HCEC 1CT (cell line): ENCODE measurements around the gene RBM44.

Experiments used
- DNase-seq: peaks from one replicate; pipeline ENCODE4 v3.0.0-alpha.2; 2017

Gene RBM44

DNA sequence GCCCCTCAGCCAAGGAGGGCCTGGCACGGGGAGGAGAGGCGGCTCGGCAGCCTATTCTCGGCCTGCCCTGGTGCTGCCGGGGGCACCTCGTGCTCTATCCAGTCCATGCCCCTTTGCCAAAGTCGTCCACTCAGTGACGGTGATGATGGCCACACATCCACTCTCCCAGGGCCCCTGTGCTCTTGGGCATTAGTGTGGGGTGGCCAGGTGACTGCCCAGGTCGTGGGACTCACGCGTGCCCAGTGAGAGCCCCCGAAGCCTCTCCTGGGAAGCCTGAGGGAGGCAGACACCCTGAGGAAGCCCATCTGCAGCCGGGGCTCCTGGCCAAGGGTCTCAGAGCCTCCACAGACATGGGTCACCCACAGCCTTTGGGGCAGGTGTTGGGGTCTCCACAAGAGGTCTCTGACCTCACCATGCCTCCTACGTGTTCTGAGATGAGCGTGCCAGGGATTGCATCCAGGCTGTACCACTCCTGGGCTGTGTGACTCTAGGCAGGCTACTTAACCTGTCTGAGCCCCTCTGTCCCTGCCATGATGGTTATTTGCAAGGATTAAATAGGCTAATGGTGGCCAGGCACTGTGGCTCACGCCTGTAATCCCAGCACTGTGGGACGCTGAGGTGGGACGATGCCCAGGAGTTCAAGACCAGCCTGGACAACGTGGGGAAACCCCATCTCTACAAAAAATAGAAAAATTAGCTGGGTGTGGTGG, 73.8 kb downstream of the RBM44 start:
- DNase-seq, result no peak

DNA sequence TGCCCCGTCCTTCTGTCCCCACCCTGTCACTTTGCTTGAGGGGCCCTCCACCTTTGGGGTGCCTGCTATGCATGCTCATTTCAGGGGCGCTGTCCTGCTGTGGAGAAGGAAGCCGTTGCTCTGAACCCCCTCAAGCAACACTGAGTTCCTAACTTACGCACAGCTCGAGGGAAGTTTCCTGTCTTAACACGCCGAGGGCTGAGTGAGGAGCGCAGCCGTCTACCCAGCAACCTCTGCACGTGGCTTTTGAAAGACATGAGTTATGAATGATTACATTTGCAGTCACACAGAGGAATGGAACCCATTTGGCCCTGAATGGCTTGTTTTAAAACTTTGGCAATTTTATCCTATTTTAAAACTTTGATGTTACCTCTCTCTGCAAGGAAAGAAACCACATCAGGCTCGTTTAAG, 74.8 kb downstream of the RBM44 start:
- DNase-seq, result no peak

DNA sequence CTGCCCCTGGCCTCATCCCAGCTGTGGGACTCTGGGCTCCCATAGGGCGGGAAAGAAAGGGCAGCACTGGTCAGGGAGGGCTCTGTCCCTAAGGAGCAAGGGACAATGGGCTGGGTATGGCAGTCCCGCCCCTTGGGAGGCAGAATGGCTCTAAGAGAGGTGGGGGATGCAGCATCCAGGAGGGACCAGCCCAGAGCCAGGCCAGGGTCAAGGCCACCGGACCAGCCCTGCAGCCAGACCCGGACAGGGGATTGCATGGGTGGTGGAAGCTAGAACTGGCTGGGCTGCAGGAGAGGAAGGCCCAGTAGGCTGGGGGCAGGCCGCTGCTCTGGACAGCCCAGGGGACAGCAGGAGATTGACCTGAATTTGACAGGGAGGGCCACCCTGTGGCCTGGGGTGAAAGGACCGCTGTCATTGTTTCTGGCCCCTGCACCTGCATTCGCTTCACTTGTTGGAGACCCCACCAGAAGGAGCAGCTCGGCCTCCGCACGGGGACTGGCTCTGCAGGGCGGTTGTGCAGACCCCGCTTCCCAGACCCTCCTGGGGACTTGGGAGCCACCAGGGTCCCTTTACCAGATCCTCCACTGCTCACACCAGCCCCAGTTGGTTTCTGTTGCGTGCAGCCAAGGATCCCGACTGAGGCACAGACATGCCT, 75.4 kb downstream of the RBM44 start:
- DNase-seq, result no peak

DNA sequence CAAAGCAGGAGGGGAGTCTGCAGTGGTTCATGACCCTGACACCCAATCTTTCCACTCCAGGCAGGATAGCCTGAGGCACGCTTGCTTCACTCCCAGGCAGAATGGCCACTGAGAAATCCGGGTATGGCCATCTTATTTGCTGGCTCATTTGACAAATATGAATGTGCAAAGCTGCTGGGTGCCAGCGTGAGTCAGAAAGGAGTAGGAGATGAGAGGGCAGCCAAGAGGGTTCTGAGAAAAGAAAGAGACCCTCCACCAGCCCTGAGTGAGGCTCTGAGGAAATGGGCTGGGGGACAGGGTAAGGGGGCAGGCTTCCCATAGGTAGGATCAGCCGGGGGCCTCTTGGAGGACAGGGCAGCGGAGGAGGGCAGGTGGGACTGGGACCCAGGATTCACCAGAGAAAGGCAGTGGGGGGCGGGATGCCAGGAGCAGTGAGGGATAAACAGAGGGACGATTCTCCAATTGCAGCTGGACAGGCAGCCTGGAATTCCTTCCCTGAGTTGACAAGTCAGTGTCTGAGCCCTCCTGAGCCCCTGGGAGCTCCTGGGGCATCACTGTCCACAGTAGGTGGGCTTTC, 76.1 kb downstream of the RBM44 start:
- peak; percentile 70 for DNase-seq

DNA sequence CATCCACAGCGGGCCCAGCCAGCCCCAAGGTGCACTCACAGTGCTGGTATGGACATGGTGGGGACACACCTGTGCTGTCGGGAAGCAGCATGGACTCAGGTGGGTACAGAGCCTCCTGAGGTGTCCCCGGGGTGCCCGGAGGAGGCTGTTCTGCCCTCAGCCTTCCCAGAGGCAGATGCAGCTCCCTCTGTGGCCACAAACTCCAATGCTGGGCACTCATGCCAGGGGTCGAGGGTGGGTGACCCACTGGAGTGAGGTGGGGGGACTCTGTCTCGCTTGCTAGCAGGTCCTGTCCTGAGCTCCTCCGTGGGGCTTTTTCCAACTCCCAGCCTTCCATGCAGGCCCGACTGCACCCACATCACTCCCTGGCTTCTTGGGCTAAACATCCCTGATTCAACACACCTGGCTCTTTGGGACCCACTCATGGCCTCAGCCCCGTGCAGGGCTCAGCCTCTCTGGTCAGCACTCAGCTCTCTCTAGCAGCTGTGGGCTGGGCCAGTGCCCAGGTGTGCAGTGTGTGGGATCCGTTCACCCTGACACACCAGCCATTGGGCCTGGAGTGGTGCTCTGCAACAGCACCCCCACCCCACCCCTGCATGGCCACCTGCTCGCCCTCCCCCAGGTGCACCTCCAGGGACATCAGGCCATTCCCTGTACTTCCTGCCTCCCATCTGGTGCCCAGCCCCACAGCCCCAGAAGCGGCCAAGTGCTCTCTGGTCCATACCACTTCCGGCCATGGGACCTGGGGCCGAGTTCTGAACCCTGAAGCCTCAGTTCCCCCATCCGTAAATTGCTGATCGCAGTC, 76.9 kb downstream of the RBM44 start:
- DNase-seq, result no peak

DNA sequence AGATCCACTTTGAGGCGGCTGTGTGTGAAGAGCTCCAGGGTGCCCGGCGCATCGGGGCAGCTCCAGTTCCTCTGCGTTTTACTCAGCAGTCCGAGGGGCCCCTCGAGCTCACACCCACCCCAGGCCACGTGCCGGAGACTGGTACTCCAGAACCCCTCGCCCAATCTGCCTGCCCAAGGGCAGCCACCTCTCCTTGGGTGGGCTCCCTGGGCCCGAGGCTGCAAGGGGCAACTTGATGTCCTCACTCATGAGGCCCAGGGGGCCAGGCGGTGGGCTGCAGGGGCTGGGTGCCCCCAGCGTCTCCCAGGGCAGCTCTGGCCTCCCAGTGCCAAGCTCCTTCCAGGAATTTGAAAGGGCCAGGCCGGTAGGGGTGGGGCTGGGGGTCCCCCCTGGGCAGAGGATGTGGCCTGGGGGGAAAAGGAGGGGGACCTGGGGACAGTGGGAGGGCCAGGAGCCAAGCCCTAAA, 77.5 kb downstream of the RBM44 start:
- no peak for DNase-seq

DNA sequence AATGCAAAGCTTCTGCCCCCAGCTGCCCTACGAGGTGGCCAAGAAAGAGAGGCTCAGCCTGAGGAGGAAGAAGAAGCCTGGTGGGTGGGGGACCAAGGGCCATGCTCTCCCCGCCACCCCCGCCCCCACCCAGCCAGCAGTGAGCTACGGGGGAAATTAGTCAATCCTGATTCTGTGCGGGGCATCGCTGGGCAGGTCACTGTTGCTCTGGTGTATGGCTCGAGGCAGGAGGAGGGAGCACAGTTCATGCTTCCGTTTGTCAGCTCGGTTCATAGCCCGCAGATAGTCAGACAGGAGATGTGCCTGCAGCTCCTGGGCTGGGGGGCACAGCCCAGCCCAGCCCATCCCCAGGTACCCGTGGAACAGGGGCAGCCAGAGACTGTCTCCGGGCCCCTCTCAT, 78.0 kb downstream of the RBM44 start:
- DNase-seq, result no peak

DNA sequence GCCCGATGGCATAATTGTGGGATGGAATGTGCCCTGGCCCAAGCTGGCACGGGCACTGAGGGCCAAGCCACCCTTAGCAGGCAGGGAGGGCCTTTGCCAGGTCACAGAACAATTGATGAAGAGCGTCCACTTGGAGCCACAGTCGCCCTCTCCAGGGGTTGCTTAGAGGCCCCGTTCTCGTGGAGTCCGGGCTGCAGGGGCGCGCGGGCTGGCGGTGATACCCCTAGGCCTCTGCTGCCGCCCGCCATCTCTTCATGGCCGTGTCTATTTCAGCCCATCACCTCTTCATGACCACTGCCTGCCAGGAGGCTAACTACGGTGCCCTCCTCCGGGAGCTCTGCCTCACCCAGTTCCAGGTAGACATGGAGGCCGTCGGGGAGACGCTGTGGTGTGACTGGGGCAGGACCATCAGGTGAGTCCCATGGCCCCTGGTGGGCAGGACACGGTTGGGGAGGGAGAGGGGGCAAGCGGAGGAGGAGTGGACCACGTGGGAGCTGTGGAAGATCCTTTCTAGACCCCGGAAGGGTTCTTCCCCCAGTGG, 78.4 kb downstream of the RBM44 start:
- no peak for DNase-seq

DNA sequence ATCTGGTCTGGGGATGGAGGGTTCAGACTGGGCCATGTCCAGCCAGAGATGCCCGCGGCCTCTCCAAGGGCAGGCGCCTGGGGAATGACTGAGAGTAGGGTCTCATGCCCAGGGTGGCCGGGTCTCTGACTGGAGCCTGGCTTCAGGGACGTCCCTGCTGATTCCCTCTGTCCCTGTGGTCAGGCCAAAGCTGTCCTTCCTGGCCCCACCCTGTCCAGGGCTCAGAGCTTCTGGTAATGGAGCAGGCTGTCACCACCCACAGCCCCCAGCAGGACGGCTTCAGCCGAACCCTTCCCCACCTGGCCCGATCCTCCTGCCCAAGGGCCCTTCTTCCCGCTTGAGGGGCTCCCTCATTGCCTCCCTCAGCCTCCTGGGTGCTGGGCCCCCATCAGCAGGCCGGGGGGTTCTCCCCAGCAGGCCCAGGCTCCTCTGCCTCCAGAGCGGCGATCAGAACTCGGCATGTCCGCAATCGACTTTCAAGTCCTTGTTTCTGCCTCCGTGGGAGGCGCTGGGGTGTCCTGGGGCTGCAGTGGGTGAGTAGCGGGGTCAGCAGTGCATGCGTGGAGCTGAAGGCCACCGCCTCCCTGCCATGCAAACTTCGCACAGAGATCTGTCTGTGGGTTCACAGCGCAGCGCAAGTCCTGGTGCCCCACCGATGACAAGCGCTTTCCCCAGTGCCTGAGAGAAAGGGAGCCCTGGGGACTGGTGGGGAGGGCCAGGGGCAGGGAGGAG, 79.2 kb downstream of the RBM44 start:
- no peak for DNase-seq

DNA sequence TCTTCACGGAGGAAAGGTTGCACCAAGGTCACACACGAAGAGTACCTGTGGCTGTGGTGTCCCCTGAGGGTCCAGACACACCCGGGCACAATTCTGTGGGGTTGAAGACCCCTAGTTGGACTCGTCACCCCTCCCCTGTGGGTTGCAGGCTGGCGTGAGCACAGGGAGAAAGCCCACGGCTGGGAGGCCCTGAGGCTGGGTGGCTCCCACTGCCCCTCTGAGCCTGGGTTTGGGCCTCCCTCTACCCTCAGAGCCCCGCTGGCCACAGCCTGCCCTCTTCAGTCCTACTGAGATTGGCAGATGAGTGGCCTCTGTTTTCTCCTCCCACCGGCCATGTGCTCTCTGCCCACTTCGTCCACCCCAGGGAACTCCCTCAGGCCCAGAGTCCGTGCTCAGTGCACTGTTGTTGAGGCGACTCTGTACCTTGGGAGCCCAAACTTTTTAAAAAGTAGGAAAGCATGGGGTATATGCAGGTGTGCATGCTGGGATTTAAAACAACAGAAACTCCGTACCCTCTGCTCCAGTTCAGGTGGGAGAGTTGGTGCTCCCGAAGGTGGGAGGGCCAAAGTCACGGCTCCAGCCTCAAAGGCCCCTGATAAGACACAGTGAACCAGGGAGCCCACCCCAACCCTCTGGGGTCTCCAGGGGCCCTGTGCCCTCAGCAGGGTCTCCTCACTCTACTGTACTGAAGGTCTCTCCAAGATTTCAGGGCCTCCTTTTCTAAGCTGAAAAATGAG, 79.9 kb downstream of the RBM44 start:
- DNase-seq, result no peak

DNA sequence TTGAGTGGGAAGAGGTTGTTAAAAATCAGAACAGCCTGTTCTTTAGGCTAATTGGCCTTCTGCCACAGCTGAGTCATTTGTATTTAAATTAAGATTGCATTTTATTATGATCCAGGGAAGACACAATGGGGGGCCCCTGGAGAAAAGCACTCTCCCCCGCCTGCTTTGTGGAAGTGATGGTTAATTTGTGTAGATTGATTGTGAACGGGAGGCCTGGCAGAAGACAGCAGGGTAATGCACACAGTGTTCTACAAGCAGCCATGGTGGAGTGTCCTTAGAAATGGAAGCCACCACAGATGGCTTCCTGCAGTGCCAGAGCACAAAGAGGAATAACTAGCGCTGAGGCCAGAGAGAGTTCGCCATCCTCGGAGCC, 80.5 kb downstream of the RBM44 start:
- peak; percentile 54 for DNase-seq

DNA sequence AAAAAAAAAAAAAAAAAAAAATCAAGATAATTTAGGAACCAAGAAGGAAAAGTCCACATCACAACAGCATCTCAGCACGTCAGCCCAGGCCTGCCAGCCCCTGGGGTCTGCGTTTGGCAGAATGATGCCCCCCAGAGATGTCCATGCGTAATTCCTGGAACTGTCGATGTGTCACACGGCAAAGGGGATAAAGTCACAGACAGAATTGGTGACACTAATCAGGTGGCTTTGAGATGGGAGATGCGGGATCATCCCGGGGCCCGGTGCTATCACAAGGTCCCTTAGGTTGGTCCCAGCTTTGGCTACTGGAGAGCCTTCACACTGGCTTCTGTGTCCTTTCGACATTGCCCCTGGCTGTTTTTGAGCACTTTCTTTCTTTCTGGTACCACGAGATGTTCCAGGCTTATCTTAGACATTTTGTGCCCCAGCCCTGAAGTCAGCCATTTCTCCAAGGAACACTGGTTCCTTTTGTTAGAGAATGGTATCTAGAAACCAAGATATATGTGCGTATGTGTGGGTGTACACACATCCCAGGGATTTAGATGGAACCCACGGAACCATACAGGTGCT, 81.5 kb downstream of the RBM44 start:
- DNase-seq, result no peak

DNA sequence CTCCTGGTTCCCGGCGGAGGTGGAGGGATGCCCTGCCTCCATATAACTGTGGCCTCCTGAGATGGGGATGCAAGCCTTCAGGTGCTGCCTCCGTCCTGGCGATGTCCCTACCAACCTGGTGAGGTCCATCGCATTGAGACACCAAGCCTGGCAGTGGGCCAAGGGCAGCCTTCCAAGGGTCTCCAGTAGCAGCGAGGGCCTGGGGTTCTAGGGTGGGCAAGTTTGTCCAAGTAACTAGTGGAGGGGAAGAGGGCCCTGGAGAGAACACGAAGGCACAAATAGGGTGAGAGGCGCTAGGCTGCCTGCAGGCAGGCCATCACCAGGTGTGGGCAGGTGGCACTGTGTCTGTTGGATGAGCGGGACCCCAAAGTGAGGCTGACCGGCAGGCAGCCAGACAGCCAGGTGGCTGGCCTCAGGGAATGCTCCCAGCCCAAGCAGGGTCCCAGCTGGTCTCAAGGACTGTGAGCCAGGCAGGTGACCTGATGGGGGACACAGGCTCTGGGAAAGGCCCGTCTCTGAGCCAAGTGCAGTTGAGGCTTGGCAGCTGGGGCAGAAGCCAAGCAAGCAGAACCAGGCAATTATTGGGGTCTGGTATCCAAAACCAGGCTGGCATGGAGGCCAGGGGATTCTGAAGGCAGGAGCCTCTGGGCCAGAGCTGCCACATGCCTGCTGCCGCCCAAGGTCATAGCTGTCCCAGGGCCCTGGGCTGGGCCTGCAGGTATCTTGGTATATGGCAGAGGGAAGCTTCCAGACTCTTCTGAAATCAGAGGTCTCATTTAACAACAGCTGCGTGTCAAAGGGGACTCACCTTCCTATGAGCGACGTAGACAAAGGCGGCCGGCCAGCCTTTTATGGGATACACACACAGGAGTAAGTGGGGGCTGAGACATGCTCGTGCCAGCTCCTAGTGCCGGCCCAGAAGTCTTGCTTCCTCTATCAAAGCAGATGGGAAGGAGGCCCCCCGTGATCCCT, 84.2 kb downstream of the RBM44 start:
- DNase-seq, result no peak

DNA sequence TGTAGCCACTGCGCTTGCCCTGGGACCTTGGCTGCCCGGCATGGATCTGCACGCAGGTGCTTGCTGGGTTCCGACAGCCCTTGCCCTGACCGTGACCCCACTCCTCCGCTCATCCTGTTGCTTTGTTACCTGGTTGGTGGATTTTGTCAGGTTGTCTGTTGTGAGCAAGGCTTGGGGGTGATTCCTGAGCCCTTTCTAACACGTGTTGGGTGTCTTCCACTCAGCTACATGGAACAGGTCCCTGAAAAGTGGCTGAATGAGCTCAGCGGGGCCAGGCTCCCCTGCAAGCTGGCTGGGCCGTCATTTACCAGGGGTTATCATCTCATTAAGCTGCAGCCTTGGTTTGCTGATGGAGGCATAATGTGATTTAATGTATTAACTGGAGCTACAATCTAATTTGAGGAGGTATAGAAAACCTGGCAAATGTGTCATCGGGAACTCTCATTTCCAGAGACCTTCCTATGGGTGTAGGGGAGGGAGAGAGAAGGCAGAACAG, 85.4 kb downstream of the RBM44 start:
- no peak for DNase-seq

DNA sequence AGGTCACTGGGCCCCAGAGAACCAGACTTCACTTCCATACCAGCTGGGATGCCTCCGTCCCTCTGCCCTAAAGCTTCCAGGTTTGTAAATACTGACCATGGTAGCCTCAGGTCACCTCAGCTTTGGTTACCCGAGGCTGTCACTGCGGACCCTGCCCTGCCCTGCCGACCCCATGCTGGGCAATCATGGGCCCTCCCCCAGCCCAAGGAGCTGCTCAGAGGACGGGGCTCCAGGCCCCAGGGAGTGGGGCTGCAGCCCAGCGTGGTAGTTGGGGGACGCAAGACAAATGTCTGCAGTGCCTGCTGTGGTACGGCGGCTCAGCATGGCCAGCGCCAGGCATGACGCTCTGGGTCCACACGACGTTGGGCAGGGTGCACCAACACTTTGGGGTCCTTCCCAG, 86.1 kb downstream of the RBM44 start:
- DNase-seq, result no peak

DNA sequence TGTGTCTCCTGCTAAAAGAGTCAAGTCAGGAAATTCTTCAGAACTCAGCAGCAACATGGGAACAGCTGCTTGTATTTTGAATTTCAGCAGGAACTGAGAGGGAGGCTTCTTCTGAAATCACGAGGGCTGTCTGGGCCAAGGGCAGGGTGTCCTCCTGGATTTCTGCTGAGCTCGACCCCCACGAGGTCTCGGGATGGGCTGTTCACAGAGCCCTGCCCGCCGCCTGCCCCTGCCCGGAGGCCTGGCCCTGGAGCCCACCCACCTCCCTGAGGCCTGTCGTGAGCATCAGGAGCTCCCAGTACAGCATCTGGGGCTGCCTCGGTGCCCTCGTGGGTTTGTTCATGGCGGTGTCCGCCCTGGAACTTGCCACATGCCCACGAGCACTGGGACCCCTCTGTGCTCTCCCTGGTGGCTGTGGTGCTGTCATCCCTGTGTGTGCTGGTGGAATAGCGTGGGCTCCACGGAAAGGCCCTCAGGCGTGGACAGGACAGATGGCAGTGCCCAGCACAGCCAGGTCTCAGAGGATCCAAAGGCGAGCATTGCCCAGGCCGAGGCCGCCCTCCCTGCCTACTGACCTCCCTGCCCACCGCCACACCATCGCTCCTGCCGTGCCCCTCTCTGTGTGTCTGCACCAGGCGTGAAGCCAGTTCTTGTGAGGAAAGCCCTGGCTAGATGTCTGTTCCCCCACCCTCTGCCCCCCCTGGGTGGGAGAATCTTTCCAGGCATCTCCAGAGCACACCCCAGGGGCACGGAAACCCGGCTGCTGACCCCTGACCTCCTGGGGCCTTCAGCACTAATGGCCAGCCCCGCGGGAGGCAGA, 86.7 kb downstream of the RBM44 start:
- DNase-seq, result no peak

DNA sequence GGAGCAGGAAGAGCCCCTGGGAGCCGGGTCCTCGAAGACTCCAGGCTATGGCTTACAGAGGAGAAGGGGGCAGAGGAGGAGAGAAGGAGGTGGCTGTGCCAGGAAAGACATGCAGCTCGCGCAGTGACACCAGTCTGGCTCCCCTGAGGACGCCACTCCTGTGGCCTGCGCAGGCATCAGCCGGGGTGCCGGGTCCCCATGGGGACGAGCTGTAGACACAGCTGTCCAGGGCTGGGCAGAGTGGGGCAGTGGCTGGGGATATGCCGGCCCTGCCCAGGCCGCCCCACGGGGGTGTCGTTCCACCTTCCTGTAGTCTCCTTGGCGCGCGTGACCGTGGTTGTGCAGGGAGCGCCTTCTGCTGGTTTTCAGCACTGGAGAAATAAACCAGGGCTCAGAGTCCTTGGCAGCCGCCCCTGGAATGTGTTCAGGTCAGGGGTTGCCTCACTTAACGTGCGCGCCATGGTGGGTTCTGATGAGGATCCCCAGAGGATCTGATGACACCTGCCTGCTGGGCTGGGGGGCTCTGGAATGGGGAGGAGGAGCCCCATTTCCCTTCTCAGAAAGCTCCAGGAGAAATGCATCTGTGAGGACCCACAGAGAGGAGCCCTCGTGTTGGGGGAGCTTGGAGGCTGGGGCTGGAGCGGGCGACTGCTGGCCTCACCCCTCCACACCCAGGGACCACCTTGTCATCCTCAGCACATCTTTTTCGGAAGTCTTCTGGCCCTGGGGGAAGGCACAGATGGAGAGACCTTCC, 87.5 kb downstream of the RBM44 start:
- no peak for DNase-seq
